ENCODE results near the gene CREB5.

The CREB5 gene

GRCh38 chr7:28373990-28374389 is 38.3 kb upstream of the CREB5 start:
- H3K36me3 ChIP-seq (ENCODE audit: control insufficient read depth, insufficient read depth, low read length): no peaks in the 10 kb centered on the region
- no peak for TF ChIP-seq CTCF (IDR thresholded peaks at IDR 0.05; ENCODE audit: insufficient read depth, low read length, poor library complexity, severe bottlenecking)
- H3K27me3 ChIP-seq (replicated peaks; ENCODE audit: control insufficient read depth, insufficient read depth, low read length): no peaks in the 10 kb centered on the region; the same call in 1 of the 2 replicates
- no peak overlapping the region for H3K4me3 ChIP-seq (replicated peaks; ENCODE audit: low read depth, low read length)
- DNase-seq (ENCODE audit: extremely low read depth, insufficient read length): no peak

- H3K36me3 ChIP-seq (ENCODE audit: control insufficient read depth, insufficient read depth, low read length): no peaks in the 10 kb centered on the region
- TF ChIP-seq CTCF (IDR thresholded peaks at IDR 0.05; ENCODE audit: insufficient read depth, low read length, poor library complexity, severe bottlenecking): no peak
- H3K4me3 ChIP-seq (replicated peaks; ENCODE audit: low read depth, low read length): no peak overlapping the region
- no peak for DNase-seq (ENCODE audit: extremely low read depth, insufficient read length)
- H3K27me3 ChIP-seq (replicated peaks; ENCODE audit: control insufficient read depth, insufficient read depth, low read length): no peaks in the 10 kb centered on the region; the same call in 1 of the 2 replicates
Measured at GRCh38 chr7:28375729-28376128, 36.6 kb upstream of the CREB5 start.

GRCh38 chr7:28376634-28377033 is 35.7 kb upstream of the CREB5 start:
- Histone ChIP-seq H3K27me3 (replicated peaks; ENCODE audit: control insufficient read depth, insufficient read depth, low read length) (no peaks in the 10 kb centered on the region; the same call in 1 of the 2 replicates), H3K4me3 (replicated peaks; ENCODE audit: low read depth, low read length) (no peak overlapping the region), H3K36me3 (ENCODE audit: control insufficient read depth, insufficient read depth, low read length) (no peaks in the 10 kb centered on the region)
- no peak for TF ChIP-seq CTCF (IDR thresholded peaks at IDR 0.05; ENCODE audit: insufficient read depth, low read length, poor library complexity, severe bottlenecking)
- DNase-seq (ENCODE audit: extremely low read depth, insufficient read length): no peak

- Histone ChIP-seq H3K36me3 (ENCODE audit: control insufficient read depth, insufficient read depth, low read length) (no peaks in the 10 kb centered on the region), H3K4me3 (replicated peaks; ENCODE audit: low read depth, low read length) (no peak overlapping the region), H3K27me3 (replicated peaks; ENCODE audit: control insufficient read depth, insufficient read depth, low read length) (no peaks in the 10 kb centered on the region; the same call in 1 of the 2 replicates)
- DNase-seq (ENCODE audit: extremely low read depth, insufficient read length): no peak
- no peak for TF ChIP-seq CTCF (IDR thresholded peaks at IDR 0.05; ENCODE audit: insufficient read depth, low read length, poor library complexity, severe bottlenecking)
Measured at GRCh38 chr7:28378574-28379149, 33.7 kb upstream of the CREB5 start.

GRCh38 chr7:28381466-28381865 is 30.9 kb upstream of the CREB5 start:
- Histone ChIP-seq H3K27me3 (replicated peaks; ENCODE audit: control insufficient read depth, insufficient read depth, low read length) (no peaks in the 10 kb centered on the region), H3K4me3 (replicated peaks; ENCODE audit: low read depth, low read length) (no peak overlapping the region), H3K36me3 (ENCODE audit: control insufficient read depth, insufficient read depth, low read length) (no peaks in the 10 kb centered on the region)
- DNase-seq (ENCODE audit: extremely low read depth, insufficient read length): no peak
- TF ChIP-seq CTCF (IDR thresholded peaks at IDR 0.05; ENCODE audit: insufficient read depth, low read length, poor library complexity, severe bottlenecking): no peak

GRCh38 chr7:28382144-28382543 is 30.2 kb upstream of the CREB5 start:
- no peak for TF ChIP-seq CTCF (IDR thresholded peaks at IDR 0.05; ENCODE audit: insufficient read depth, low read length, poor library complexity, severe bottlenecking)

More at GRCh38 chr7:28382144-28382543, 30.2 kb upstream of the CREB5 start:
- Histone ChIP-seq H3K27me3 (replicated peaks; ENCODE audit: control insufficient read depth, insufficient read depth, low read length) (no peaks in the 10 kb centered on the region), H3K36me3 (ENCODE audit: control insufficient read depth, insufficient read depth, low read length) (no peaks in the 10 kb centered on the region), H3K4me3 (replicated peaks; ENCODE audit: low read depth, low read length) (no peak overlapping the region)
- no peak for DNase-seq (ENCODE audit: extremely low read depth, insufficient read length)

All from GM06990 (cell line).